H1 (cell line): ENCODE results near the gene PSMG2. TPM values are rescaled to one million over a fixed set of nuclear protein-coding genes. Genes with fewer than 3 reads are reported as not detected.

Experiments used
- CTCF ChIA-PET: fragments of 300-600 bp; sonication (Branson Sonifier 250); formaldehyde crosslinking; loops from one replicate; lab custom pipeline; 2021; ENCODE audit not compliant: partially characterized antibody; lab: Charles Lee
- POLR2A ChIA-PET: fragments of 300-600 bp; sonication (Branson Sonifier 250); formaldehyde crosslinking; loops from one replicate; lab custom pipeline; 2021; ENCODE audit warnings: inconsistent platforms; ENCODE audit not compliant: partially characterized antibody; lab: Charles Lee
- DNase-seq, 2 experiments: peaks; one replicate each; pipeline versions ENCODE4 v3.0.0 to v3.0.0-alpha.2; 2010 to 2022; ENCODE audit warnings: low spot score in 2 of 2, low read depth in 1 of 2, mixed read lengths in 1 of 2
- FAIRE-seq: peaks from 2 replicates; lab custom pipeline; 2011; peaks lifted over from hg19 to GRCh38; lab: Jason Lieb, UNC
- H2AFZ ChIP-seq: 2 replicates; pipeline ENCODE4 v1.8.1; 2012; ENCODE audit warnings: low read length, inconsistent platforms
- H2AK5ac ChIP-seq: 2 replicates; pipeline ENCODE4 v1.6.1; 2013; ENCODE audit warnings: low read depth, low read length
- H2BK120ac ChIP-seq: replicated peaks from 2 replicates; pipeline ENCODE3; 2013; ENCODE audit warnings: low read depth, low read length, inconsistent platforms
- H2BK12ac ChIP-seq: 2 replicates; pipeline ENCODE4 v1.6.1; 2013; ENCODE audit warnings: low read depth, low read length
- H2BK15ac ChIP-seq: 2 replicates; pipeline ENCODE4 v1.6.1; 2013; ENCODE audit warnings: low read length
- H2BK20ac ChIP-seq: 2 replicates; pipeline ENCODE4 v1.6.1; 2013; ENCODE audit warnings: low read length
- H2BK5ac ChIP-seq: 2 replicates; pipeline ENCODE4 v1.6.1; 2013; ENCODE audit warnings: low read depth, low read length
- H3K14ac ChIP-seq: 2 replicates; pipeline ENCODE4 v1.6.1; 2013; ENCODE audit warnings: inconsistent platforms; ENCODE audit not compliant: insufficient read length
- H3K18ac ChIP-seq: 2 replicates; pipeline ENCODE4 v1.6.1; 2013; ENCODE audit warnings: low read length; ENCODE audit errors: extremely low read depth
- H3K23ac ChIP-seq: 2 replicates; pipeline ENCODE4 v1.6.1; 2013; ENCODE audit warnings: inconsistent platforms; ENCODE audit not compliant: insufficient read length
- H3K23me2 ChIP-seq: 2 replicates; pipeline ENCODE4 v1.6.1; 2013; ENCODE audit warnings: low read depth, low read length
- H3K27ac ChIP-seq: 2 replicates; pipeline ENCODE4 v1.6.1; 2011; ENCODE audit warnings: low read depth, low read length, inconsistent platforms
- H3K27me3 ChIP-seq, 4 experiments: replicated peaks in 1 of 4; 1 replicate in 1 of 4; 2 replicates in 3 of 4; pipeline versions ENCODE4 v1.6.1 to v1.8.1; 2011 to 2013; ENCODE audit warnings: low read length in 3 of 4, mild to moderate bottlenecking in 3 of 4, inconsistent platforms in 2 of 4, mixed read lengths in 2 of 4, moderate library complexity in 1 of 4; ENCODE audit not compliant: control insufficient read depth in 3 of 4, insufficient read depth in 3 of 4; ENCODE audit errors: extremely low read depth in 1 of 4
- H3K36me3 ChIP-seq, 4 experiments: 2 replicates each; pipeline versions ENCODE4 v1.6.1 to v1.8.1; 2011 to 2013; ENCODE audit warnings: mild to moderate bottlenecking in 4 of 4, low read length in 3 of 4, moderate library complexity in 2 of 4, control low read depth in 1 of 4, inconsistent platforms in 1 of 4; ENCODE audit not compliant: insufficient read depth in 4 of 4, control insufficient read depth in 2 of 4
- H3K4ac ChIP-seq: replicated peaks from 2 replicates; pipeline ENCODE3; 2013; ENCODE audit warnings: low read length, low read depth, mixed read lengths, inconsistent platforms; ENCODE audit not compliant: insufficient read length
- H3K4me1 ChIP-seq, 4 experiments: replicated peaks in 1 of 4; 1 replicate in 1 of 4; 2 replicates in 3 of 4; pipeline versions ENCODE4 v1.6.1 to v1.8.1; 2011 to 2013; ENCODE audit warnings: low read length in 3 of 4, inconsistent platforms in 2 of 4, mixed read lengths in 1 of 4; ENCODE audit not compliant: insufficient read depth in 4 of 4, control insufficient read depth in 3 of 4
- H3K4me2 ChIP-seq, 2 experiments: 2 replicates each; pipeline versions ENCODE4 v1.6.1 to v1.8.1; 2011 to 2013; ENCODE audit warnings: low read depth in 2 of 2, low read length in 2 of 2, control low read depth in 1 of 2, inconsistent platforms in 1 of 2, mild to moderate bottlenecking in 1 of 2; ENCODE audit not compliant: insufficient read depth in 1 of 2
- H3K4me3 ChIP-seq, 4 experiments: fragments of 200-600, 300-600 bp in 1 of 4; sonication (generic), shearing (Covaris generic), sonication (Bioruptor Twin) in 1 of 4; 2 replicates each; pipeline versions ENCODE4 v1.5.1 to v1.8.1; 2011 to 2016; ENCODE audit warnings: low read length in 4 of 4, low read depth in 3 of 4, control low read depth in 2 of 4, inconsistent platforms in 2 of 4, mild to moderate bottlenecking in 2 of 4, mixed read lengths in 1 of 4, moderate library complexity in 1 of 4; ENCODE audit not compliant: insufficient read depth in 2 of 4; ENCODE audit errors: extremely low read depth in 1 of 4
- H3K56ac ChIP-seq: replicated peaks from 2 replicates; pipeline ENCODE3; 2013; ENCODE audit warnings: low read depth, mild to moderate bottlenecking, mixed read lengths, low read length, inconsistent platforms; ENCODE audit not compliant: insufficient read length
- H3K79me1 ChIP-seq: 2 replicates; pipeline ENCODE4 v1.6.1; 2013; ENCODE audit warnings: low read depth, low read length, control low read depth
- H3K79me2 ChIP-seq, 2 experiments: 2 replicates each; pipeline versions ENCODE4 v1.6.1 to v1.8.1; 2012 to 2013; ENCODE audit warnings: low read length in 2 of 2, mild to moderate bottlenecking in 2 of 2, inconsistent platforms in 1 of 2; ENCODE audit not compliant: insufficient read depth in 2 of 2, control insufficient read depth in 1 of 2
- H3K9ac ChIP-seq, 4 experiments: replicated peaks in 1 of 4; 1 replicate in 1 of 4; 2 replicates in 3 of 4; pipeline versions ENCODE4 v1.6.1 to v1.8.1; 2011 to 2013; ENCODE audit warnings: low read depth in 3 of 4, low read length in 3 of 4, control low read depth in 2 of 4, mild to moderate bottlenecking in 2 of 4, moderate library complexity in 2 of 4, inconsistent platforms in 1 of 4; ENCODE audit errors: extremely low read depth in 1 of 4
- H3K9me3 ChIP-seq, 2 experiments: 2 replicates each; pipeline versions ENCODE4 v1.6.1 to v1.8.1; 2012 to 2013; ENCODE audit warnings: mild to moderate bottlenecking in 2 of 2, moderate library complexity in 2 of 2, control low read depth in 1 of 2, inconsistent platforms in 1 of 2, low read depth in 1 of 2, low read length in 1 of 2, mixed read lengths in 1 of 2; ENCODE audit not compliant: insufficient read depth in 2 of 2
- H4K20me1 ChIP-seq, 2 experiments: replicated peaks in 1 of 2; 2 replicates each; pipeline versions ENCODE3 to v1.8.1; 2011 to 2013; ENCODE audit warnings: inconsistent platforms in 2 of 2, low read length in 2 of 2, mild to moderate bottlenecking in 1 of 2; ENCODE audit not compliant: insufficient read depth in 2 of 2, control insufficient read depth in 1 of 2
- H4K5ac ChIP-seq: 2 replicates; pipeline ENCODE4 v1.6.1; 2013; ENCODE audit warnings: low read length, low read depth, mixed read lengths, inconsistent platforms; ENCODE audit not compliant: insufficient read length
- H4K8ac ChIP-seq: 2 replicates; pipeline ENCODE4 v1.8.0; 2013; ENCODE audit warnings: mild to moderate bottlenecking, moderate library complexity, low read length, inconsistent platforms; ENCODE audit not compliant: insufficient read depth; ENCODE audit errors: extremely low read depth
- H4K91ac ChIP-seq: replicated peaks from 2 replicates; pipeline ENCODE3; 2013; ENCODE audit warnings: low read length, mixed read lengths, inconsistent platforms; ENCODE audit not compliant: insufficient read length
- CBX5 ChIP-seq: fragments of 300-800, 300-1000 bp; sonication (generic); IDR thresholded peaks from 2 replicates; pipeline ENCODE4 v1.7.1; 2016; ENCODE audit warnings: antibody characterized with exemption, low read length, low read depth
- CBX8 ChIP-seq: fragments of 300-800, 300-1000 bp; sonication (generic); IDR thresholded peaks from 2 replicates; pipeline ENCODE4 v1.7.1; 2016; ENCODE audit warnings: low read depth, low read length, borderline replicate concordance
- E2F6 ChIP-seq: IDR thresholded peaks from 2 replicates; pipeline ENCODE4 v1.6.1; 2012; ENCODE audit warnings: inconsistent platforms
- JUN ChIP-seq: IDR thresholded peaks from 2 replicates; pipeline ENCODE4 v1.6.1; 2011; ENCODE audit warnings: low read depth, mild to moderate bottlenecking, improper control_type of control experiment, low read length
- JUND ChIP-seq: IDR thresholded peaks from 2 replicates; pipeline ENCODE4 v1.6.1; 2011; ENCODE audit warnings: mild to moderate bottlenecking, improper control_type of control experiment, low read length
- KDM4A ChIP-seq: IDR thresholded peaks from one replicate; pipeline ENCODE4 v1.7.1; 2012; ENCODE audit warnings: low read depth, mild to moderate bottlenecking, moderate library complexity, low read length, inconsistent platforms; ENCODE audit not compliant: severe bottlenecking
- MAX ChIP-seq: IDR thresholded peaks from 2 replicates; pipeline ENCODE4 v1.6.1; 2012; ENCODE audit warnings: inconsistent platforms
- NRF1 ChIP-seq: IDR thresholded peaks from 2 replicates; pipeline ENCODE4 v1.6.1; 2011; ENCODE audit warnings: mild to moderate bottlenecking, low read depth, low read length, improper control_type of control experiment
- SIX5 ChIP-seq: IDR thresholded peaks from 2 replicates; pipeline ENCODE4 v1.6.1; 2011; ENCODE audit warnings: mild to moderate bottlenecking, low read depth, low read length
- SRF ChIP-seq: IDR thresholded peaks from 2 replicates; pipeline ENCODE4 v1.6.1; 2011; ENCODE audit warnings: mild to moderate bottlenecking, low read depth, low read length, moderate library complexity
- SUZ12 ChIP-seq: fragments of 200-600 bp; sonication (generic); IDR thresholded peaks from 2 replicates; pipeline ENCODE4 v1.6.1; 2012; ENCODE audit warnings: mild to moderate bottlenecking, inconsistent platforms, low read length, moderate library complexity, mixed read lengths
- USF2 ChIP-seq: IDR thresholded peaks from 2 replicates; pipeline ENCODE4 v1.6.1; 2011; ENCODE audit warnings: low read length, improper control_type of control experiment
- YY1 ChIP-seq: IDR thresholded peaks from 2 replicates; pipeline ENCODE4 v1.6.1; 2011; ENCODE audit warnings: low read depth, mild to moderate bottlenecking, low read length
- WGBS, 2 experiments: shearing (Covaris generic) in 1 of 2; methylation state at CpG; one replicate each; pipeline versions ENCODE4 v1.1.6 to v1.1.7; 2013 to 2015; ENCODE audit warnings: low lambda C conversion rate in 2 of 2, mixed read lengths in 2 of 2, inconsistent platforms in 1 of 2, low coverage in 1 of 2, missing lambda C conversion rate in 1 of 2; ENCODE audit not compliant: insufficient replicate concordance in 2 of 2, insufficient coverage in 1 of 2, insufficient read length in 1 of 2; ENCODE audit errors: extremely low coverage in 1 of 2, missing lambda C conversion rate in 1 of 2; 5-methylcytosine and 5-hydroxymethylcytosine counted together
- polyA plus RNA-seq, 7 experiments: library from polyadenylated mRNA; depleted of rRNA in 3 of 7; stranded (reverse) in 5 of 7; unstranded in 2 of 7; fragments of >200 nt in 5 of 7; fragments of 200-250 nt in 2 of 7; gene quantifications; 1 replicate in 5 of 7; 2 replicates in 1 of 7; 4 replicates in 1 of 7; pipeline versions ENCODE4 v1.2.1 to v1.2.3, GENCODE V29; 2011 to 2013; ENCODE audit warnings: missing spikeins in 2 of 7, mixed read lengths in 2 of 7
- total RNA-seq: library from RNA; stranded (reverse); fragmentation: NEBNext Ultra II Directional; extraction: Animal tissue kit (Norgen Biotek cat#: 25700); gene quantifications from 2 replicates; pipeline ENCODE4 v1.2.1, GENCODE V29; 2021

The PSMG2 gene
- total and polyA plus RNA-seq, 2 of the 8 experiments (the other 6 are each of a cell fraction or from before 2014, with no cell fraction given): 52.9 to 79.3 TPM

GRCh38 chr18:12668041-12668440 lies 34.8 kb upstream of the PSMG2 start:
- no peak for FAIRE-seq
- WGBS, 2 experiments: 90% methylated on average over 5 of the region's 5 CpGs; no CpG with 5 or more reads in 1 of the 2 experiments
- TF ChIP-seq JUND (no peak), NRF1 (no peak), JUN (no peak), E2F6 (no peak), YY1 (no peak), KDM4A (no peak), USF2 (no peak), SIX5 (no peak), MAX (no peak), CBX5 (no peak), SRF (no peak), SUZ12 (no peak), CBX8 (no peak)

More at GRCh38 chr18:12668041-12668440, 34.8 kb upstream of the PSMG2 start:
- no peak overlapping the region for H3K18ac ChIP-seq
- no peaks in the 10 kb centered on the region for H3K79me2 ChIP-seq
- H4K8ac ChIP-seq: no peak overlapping the region
- H3K23ac ChIP-seq: no peak overlapping the region
- peaks cover 0 to 6% (median 0%) of the 10 kb centered on the region in 4 experiments; a peak in 1 of 8 replicates for H3K36me3 ChIP-seq
- H3K23me2 ChIP-seq: no peaks in the 10 kb centered on the region
- no peak overlapping the region for H3K56ac ChIP-seq
- no peak overlapping the region for H2BK20ac ChIP-seq
- H2AK5ac ChIP-seq: no peak overlapping the region
- no peaks in the 10 kb centered on the region for H3K27me3 ChIP-seq
- no peaks in the 10 kb centered on the region for H3K4me1 ChIP-seq
- H3K79me1 ChIP-seq: no peaks in the 10 kb centered on the region
- ChIA-PET POLR2A (no interaction called here), CTCF (interaction anchor here (10.2 kb wide), 1 partner anchor 274 kb away, joined by 139 read pairs; no protein-coding TSS in a partner anchor)
- no peaks in the 10 kb centered on the region for H3K9me3 ChIP-seq
- H3K4me3 ChIP-seq: no peak overlapping the region
- H2AFZ ChIP-seq: no peak overlapping the region
- H3K4me2 ChIP-seq: no peak overlapping the region
- H3K9ac ChIP-seq: no peak overlapping the region
- no peak overlapping the region for H3K14ac ChIP-seq
- H3K27ac ChIP-seq: no peak overlapping the region
- no peak overlapping the region for H2BK5ac ChIP-seq
- no peak overlapping the region for H3K4ac ChIP-seq
- no peak overlapping the region for H2BK12ac ChIP-seq
- no peak overlapping the region for H4K91ac ChIP-seq
- no peak overlapping the region for H2BK15ac ChIP-seq
- H2BK120ac ChIP-seq: no peak overlapping the region
- DNase-seq: no peak
- H4K5ac ChIP-seq: no peak overlapping the region
- H4K20me1 ChIP-seq: no peaks in the 10 kb centered on the region
